ENCODE data around the gene AMZ1. TPM values are rescaled to one million over a fixed set of nuclear protein-coding genes. Genes with fewer than 3 reads are reported as not detected.

The AMZ1 gene
- total RNA-seq, 2 donors from 2014 or later = 0.62 TPM; not detected in 1

DNA sequence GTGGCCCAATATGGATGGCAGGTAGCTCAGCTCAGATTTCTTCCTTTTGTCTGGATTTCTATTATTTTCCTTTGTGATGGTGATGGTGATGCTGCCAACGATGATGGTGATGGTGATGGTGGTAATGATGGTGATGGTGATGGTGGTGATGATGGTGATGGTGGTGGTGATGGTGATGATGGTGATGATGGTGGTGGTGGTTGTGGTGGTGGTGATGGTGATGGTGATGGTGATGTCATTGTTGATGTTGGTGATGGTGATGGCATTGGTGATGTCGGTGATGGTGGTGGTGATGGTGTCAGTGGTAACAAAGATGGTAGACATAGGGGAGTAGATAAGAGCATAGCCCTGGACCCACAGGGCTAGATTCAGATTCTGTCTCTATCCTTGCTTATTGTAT, 30.8 kb upstream of the AMZ1 start:
- Histone ChIP-seq H3K9me3 (no peaks in the 10 kb centered on the region), H3K27ac (no peak overlapping the region), H3K4me1 (replicated peaks) (no peaks in the 10 kb centered on the region), H3K4me3 (no peak overlapping the region), H3K36me3 (no peaks in the 10 kb centered on the region), H3K27me3 (replicated peaks; ENCODE audit: insufficient read depth) (no peaks in the 10 kb centered on the region)
- intact Hi-C loops (cut with DNase I) = no loop called here
- TF ChIP-seq, protein P1, sequence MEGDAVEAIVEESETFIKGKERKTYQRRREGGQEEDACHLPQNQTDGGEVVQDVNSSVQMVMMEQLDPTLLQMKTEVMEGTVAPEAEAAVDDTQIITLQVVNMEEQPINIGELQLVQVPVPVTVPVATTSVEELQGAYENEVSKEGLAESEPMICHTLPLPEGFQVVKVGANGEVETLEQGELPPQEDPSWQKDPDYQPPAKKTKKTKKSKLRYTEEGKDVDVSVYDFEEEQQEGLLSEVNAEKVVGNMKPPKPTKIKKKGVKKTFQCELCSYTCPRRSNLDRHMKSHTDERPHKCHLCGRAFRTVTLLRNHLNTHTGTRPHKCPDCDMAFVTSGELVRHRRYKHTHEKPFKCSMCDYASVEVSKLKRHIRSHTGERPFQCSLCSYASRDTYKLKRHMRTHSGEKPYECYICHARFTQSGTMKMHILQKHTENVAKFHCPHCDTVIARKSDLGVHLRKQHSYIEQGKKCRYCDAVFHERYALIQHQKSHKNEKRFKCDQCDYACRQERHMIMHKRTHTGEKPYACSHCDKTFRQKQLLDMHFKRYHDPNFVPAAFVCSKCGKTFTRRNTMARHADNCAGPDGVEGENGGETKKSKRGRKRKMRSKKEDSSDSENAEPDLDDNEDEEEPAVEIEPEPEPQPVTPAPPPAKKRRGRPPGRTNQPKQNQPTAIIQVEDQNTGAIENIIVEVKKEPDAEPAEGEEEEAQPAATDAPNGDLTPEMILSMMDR (IDR thresholded peaks at IDR 0.05) = no peak
- no peak for TF ChIP-seq POLR2A (IDR thresholded peaks at IDR 0.05)
- no peak for TF ChIP-seq POLR2AphosphoS5 (IDR thresholded peaks at IDR 0.05)
- DNase-seq (ENCODE audit: low spot score) = no peak
- 92% methylated on average over 2 of the region's 2 CpGs for WGBS

DNA sequence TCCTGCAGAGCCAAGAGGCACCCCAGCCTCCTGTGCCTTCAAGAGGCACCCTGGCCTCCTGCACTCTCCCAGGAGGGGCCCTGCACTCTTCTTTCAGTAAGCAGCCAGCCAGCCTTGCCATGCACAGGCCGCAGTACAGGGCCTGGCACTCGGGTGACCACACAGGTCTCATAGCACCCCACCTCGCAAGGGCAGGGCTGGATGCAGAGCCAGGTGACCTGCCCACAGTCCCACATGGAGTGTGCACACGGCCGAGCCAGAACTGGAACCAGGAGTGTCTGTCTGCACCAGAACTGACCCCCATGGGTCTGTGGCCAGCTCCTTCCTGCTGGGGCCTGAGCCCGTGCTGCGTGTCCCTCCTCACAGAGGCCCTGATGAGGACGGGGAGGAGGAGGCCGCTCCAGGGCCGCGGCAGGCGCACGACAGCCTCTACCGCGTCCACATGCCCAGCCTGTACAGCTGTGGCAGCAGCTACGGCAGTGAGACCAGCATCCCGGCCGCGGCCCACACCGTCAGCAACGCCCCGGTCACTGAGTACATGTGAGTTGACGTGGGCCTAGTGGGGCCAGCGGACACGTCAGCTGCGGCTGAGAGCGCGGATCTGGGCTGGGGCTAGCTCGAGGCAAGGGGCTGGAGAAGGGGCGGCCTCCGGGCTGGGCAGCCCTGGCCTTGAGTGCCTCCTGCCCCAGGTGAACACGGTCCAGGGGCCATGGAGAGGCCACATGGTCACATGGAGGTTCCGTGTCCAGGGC, 29.9 kb upstream of the AMZ1 start:
- Histone ChIP-seq H3K9me3 (no peaks in the 10 kb centered on the region), H3K4me1 (replicated peaks) (no peaks in the 10 kb centered on the region), H3K27me3 (replicated peaks; ENCODE audit: insufficient read depth) (no peaks in the 10 kb centered on the region), H3K27ac (no peak overlapping the region), H3K4me3 (no peak overlapping the region), H3K36me3 (no peaks in the 10 kb centered on the region)
- TF ChIP-seq POLR2AphosphoS5 (IDR thresholded peaks at IDR 0.05) (no peak), POLR2A (IDR thresholded peaks at IDR 0.05) (no peak)
- TF ChIP-seq, protein P1 (IDR thresholded peaks at IDR 0.05) = no peak
- intact Hi-C loops (cut with DNase I) = no loop called here
- 94% methylated on average over 31 of the region's 33 CpGs for WGBS
- DNase-seq (ENCODE audit: low spot score) = no peak

DNA sequence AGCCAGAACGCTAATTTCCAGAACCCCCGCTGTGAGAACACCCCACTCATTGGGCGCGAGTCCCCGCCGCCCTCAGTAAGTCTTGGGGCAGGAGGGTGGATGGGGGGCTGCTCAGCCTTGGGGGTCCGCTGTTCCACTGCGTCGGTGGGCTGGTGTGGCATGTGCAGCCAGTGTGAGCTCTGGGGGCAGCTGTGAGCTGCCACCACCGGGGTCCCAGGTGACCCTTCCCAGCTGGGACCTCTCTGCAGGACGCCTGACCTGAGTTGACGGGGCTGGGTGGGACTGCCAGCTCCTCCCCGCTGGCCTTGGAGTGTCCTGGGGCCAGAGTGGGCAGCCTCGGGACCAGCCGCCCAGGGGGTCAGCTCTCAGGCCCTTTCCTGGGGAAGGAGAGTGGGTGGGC, 29.1 kb upstream of the AMZ1 start:
- Histone ChIP-seq H3K27ac (no peak overlapping the region), H3K4me3 (no peak overlapping the region), H3K27me3 (replicated peaks; ENCODE audit: insufficient read depth) (no peaks in the 10 kb centered on the region), H3K4me1 (replicated peaks) (no peaks in the 10 kb centered on the region), H3K36me3 (no peaks in the 10 kb centered on the region), H3K9me3 (no peaks in the 10 kb centered on the region)
- TF ChIP-seq, protein P1 (IDR thresholded peaks at IDR 0.05) = no peak
- no peak for TF ChIP-seq POLR2A (IDR thresholded peaks at IDR 0.05)
- no peak for TF ChIP-seq POLR2AphosphoS5 (IDR thresholded peaks at IDR 0.05)
- WGBS = 94% methylated on average over 9 of the region's 15 CpGs
- DNase-seq (ENCODE audit: low spot score) = no peak
- intact Hi-C loops (cut with DNase I) = no loop called here

DNA sequence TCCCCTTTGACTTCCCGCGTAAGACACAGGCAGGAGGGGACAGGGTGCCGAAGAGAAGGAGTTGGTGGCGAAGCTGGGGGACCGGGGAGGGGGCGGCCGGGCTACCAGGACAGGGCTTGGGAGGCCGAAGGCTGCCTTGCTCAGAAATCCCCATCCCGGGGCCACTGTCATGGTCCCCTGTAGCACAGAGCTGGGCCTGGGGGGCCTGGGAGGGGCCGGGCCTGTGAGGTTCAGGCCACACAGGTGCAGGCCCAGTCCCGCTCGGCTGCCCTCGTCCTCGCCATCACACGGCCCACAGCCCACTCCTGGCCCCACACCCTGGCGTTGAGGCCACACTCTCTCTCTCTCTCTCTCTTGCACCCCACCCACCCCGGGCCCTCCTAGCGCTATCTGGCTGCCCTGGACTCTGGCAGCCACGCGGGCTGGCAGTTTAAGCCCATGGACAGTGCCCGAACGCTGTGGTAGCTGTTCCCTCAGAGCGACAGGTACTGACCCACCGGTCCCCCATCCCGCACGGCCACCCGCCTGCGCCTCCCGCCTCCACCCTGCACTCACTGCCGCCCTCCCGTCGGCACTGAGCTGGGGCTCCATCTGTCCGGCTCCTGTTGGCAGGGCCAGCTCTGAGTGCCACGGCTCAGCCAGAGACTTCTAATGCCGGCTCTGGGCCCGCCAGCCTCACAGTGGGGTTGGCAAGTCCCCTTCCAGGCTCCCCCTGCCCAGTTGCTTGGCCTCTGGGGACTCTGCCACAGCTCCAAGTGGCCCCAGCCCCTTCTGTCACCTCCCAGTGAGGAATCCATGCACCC, 28.2 kb upstream of the AMZ1 start:
- 88% methylated on average over 28 of the region's 36 CpGs for WGBS
- H3K9me3 ChIP-seq = no peaks in the 10 kb centered on the region
- TF ChIP-seq, protein P1 (IDR thresholded peaks at IDR 0.05) = no peak
- no peak for TF ChIP-seq POLR2AphosphoS5 (IDR thresholded peaks at IDR 0.05)
- TF ChIP-seq POLR2A (IDR thresholded peaks at IDR 0.05) = no peak
- H3K4me1 ChIP-seq (replicated peaks) = no peaks in the 10 kb centered on the region
- H3K4me3 ChIP-seq = no peak overlapping the region
- no peak for DNase-seq (ENCODE audit: low spot score)
- intact Hi-C loops (cut with DNase I) = no loop called here
- no peak overlapping the region for H3K27ac ChIP-seq
- H3K36me3 ChIP-seq = no peaks in the 10 kb centered on the region
- no peaks in the 10 kb centered on the region for H3K27me3 ChIP-seq (replicated peaks; ENCODE audit: insufficient read depth)

Measured in prostate gland (tissue), 2 donors.